Measurements from ENCODE around the gene NEO1.
"Not testable (repeated sequence)": the region's sequence is repeated elsewhere in the genome, so short reads cannot be mapped to it uniquely, and the experiment has no call there.

NEO1 gene

GRCh38 chr15:73150831-73151230 is 98.6 kb downstream of the NEO1 start:
- DNase-seq, result no peak

- DNase-seq, result no peak
Measured at GRCh38 chr15:73153024-73153423, 100.8 kb downstream of the NEO1 start.

GRCh38 chr15:73153447-73153846 is 101.2 kb downstream of the NEO1 start:
- DNase-seq, result no peak

- DNase-seq, result peak; percentile 19
Measured at GRCh38 chr15:73156431-73157191, 104.3 kb downstream of the NEO1 start.

GRCh38 chr15:73161546-73161945 is 109.3 kb downstream of the NEO1 start:
- DNase-seq, result no peak

- DNase-seq, result no peak
Measured at GRCh38 chr15:73165435-73165834, 113.2 kb downstream of the NEO1 start.

- DNase-seq, result no peak
Measured at GRCh38 chr15:73165844-73166243, 113.6 kb downstream of the NEO1 start.

- DNase-seq, result not testable (repeated sequence)
Measured at GRCh38 chr15:73166711-73167110, 114.4 kb downstream of the NEO1 start.

GRCh38 chr15:73168487-73168886 is 116.2 kb downstream of the NEO1 start:
- no peak for DNase-seq

GRCh38 chr15:73171711-73172110 is 119.4 kb downstream of the NEO1 start:
- no peak for DNase-seq

GRCh38 chr15:73172508-73172907 is 120.2 kb downstream of the NEO1 start:
- no peak for DNase-seq

- DNase-seq, result no peak
Measured at GRCh38 chr15:73174171-73174570, 121.9 kb downstream of the NEO1 start.

GRCh38 chr15:73175382-73175781 is 123.1 kb downstream of the NEO1 start:
- no peak for DNase-seq

- no peak for DNase-seq
Measured at GRCh38 chr15:73176598-73176997, 124.3 kb downstream of the NEO1 start.

GRCh38 chr15:73183071-73183470 is 130.8 kb downstream of the NEO1 start:
- no peak for DNase-seq

GRCh38 chr15:73190189-73190601 is 137.9 kb downstream of the NEO1 start:
- DNase-seq, result no peak

GRCh38 chr15:73195166-73195565 is 142.9 kb downstream of the NEO1 start:
- DNase-seq, result no peak

- DNase-seq, result no peak
Measured at GRCh38 chr15:73196113-73196512, 143.8 kb downstream of the NEO1 start.

GRCh38 chr15:73200339-73200738 is 148.1 kb downstream of the NEO1 start:
- DNase-seq, result no peak

- DNase-seq, result no peak
Measured at GRCh38 chr15:73210630-73211029, 158.4 kb downstream of the NEO1 start.

GRCh38 chr15:73212424-73212823 is 160.2 kb downstream of the NEO1 start:
- DNase-seq, result no peak

GRCh38 chr15:73221450-73221849 is 169.2 kb downstream of the NEO1 start:
- DNase-seq, result not testable (repeated sequence)

GRCh38 chr15:73225358-73226015 is 173.2 kb downstream of the NEO1 start:
- no peak for DNase-seq

- DNase-seq, result no peak
Measured at GRCh38 chr15:73226093-73226814, 174.0 kb downstream of the NEO1 start.

Measured in inflammatory macrophage treated with lipopolysaccharide for 4 hours (primary cell).